HEK293 (cell line): ENCODE results near the gene F8A2.

Experiments used
- GLI4 ChIP-seq: fragments of 450-650 bp; formaldehyde crosslinking; IDR thresholded peaks from 2 replicates; pipeline ENCODE4 v1.5.1; 2016; ENCODE audit warnings: missing biosample characterization, missing genetic modification characterization
- IKZF3 ChIP-seq: fragments of 450-650 bp; IDR thresholded peaks from 2 replicates; pipeline ENCODE4 v1.5.0; 2018; ENCODE audit warnings: missing biosample characterization, mild to moderate bottlenecking, missing genetic modification characterization, moderate library complexity
- MYNN ChIP-seq: fragments of 450-650 bp; formaldehyde crosslinking; IDR thresholded peaks from 2 replicates; pipeline ENCODE4 v1.5.1; 2016; ENCODE audit warnings: missing biosample characterization, missing genetic modification characterization, borderline replicate concordance
- ZNF416 ChIP-seq: fragments of 450-650 bp; formaldehyde crosslinking; IDR thresholded peaks from 2 replicates; pipeline ENCODE4 v1.5.1; 2016; ENCODE audit warnings: missing biosample characterization, missing genetic modification characterization
- TF ChIP-seq, protein P1 (sequence below): fragments of 450-650 bp; formaldehyde crosslinking; IDR thresholded peaks from 2 replicates; pipeline ENCODE4 v1.5.1; 2017; ENCODE audit warnings: missing biosample characterization, mild to moderate bottlenecking, missing genetic modification characterization, moderate library complexity
- TF ChIP-seq, protein P2 (sequence below): fragments of 450-650 bp; formaldehyde crosslinking; IDR thresholded peaks from 2 replicates; pipeline ENCODE4 v1.5.1; 2016; ENCODE audit warnings: missing biosample characterization, missing genetic modification characterization
- TF ChIP-seq, protein P3 (sequence below): fragments of 450-650 bp; formaldehyde crosslinking; IDR thresholded peaks from 2 replicates; pipeline ENCODE4 v1.5.1; 2016; ENCODE audit warnings: missing biosample characterization, missing genetic modification characterization
- TF ChIP-seq, protein P4 (sequence below): fragments of 450-650 bp; formaldehyde crosslinking; IDR thresholded peaks from 2 replicates; pipeline ENCODE4 v1.5.1; 2016; ENCODE audit warnings: missing biosample characterization, missing genetic modification characterization
- TF ChIP-seq, protein P5 (sequence below): fragments of 450-650 bp; formaldehyde crosslinking; IDR thresholded peaks from 2 replicates; pipeline ENCODE4 v1.5.1; 2016; ENCODE audit warnings: missing biosample characterization, missing genetic modification characterization, low read depth

DNA sequence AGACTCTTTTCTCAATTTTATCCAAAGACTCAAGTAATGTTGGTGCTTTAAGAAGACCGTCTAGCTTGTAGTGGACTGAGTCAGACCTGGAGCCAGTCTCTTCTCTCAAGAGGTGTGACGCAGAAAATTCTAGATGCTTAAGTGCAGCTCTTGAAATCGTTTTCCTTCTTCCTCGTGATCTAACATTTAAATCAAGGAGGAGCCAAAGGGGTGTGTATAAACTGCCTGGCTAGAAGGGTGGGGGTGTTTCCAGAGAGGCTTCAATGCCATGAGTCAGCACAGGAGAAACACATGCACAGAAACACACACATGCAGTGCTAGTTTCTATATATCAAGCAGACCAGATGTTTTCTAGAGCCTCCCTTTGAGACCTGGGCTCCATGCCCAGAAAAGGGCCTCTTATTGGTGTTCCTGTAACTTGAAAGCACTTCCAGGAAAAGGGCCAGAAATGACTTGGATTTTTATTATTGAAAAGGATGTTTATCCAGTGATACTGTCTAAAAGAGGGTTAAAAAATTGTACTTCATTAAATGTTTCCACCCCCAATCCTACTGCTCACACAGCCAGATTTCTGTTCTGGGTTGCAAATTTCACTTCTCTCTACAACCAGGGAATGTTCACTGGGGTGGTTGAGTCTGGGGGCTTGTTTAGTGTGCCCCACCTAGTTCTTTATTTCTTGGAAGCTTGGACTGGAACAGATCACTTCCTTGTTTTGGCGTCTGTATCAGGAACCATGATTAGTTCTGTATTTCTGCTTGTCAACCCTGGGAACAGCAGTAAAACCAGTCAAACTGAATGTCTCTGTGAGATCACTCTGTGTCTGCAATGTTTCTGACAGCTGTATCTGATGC lies 47.2 kb upstream of the F8A2 start, which contains the start of gene CLIC2:
- TF ChIP-seq, protein P1, sequence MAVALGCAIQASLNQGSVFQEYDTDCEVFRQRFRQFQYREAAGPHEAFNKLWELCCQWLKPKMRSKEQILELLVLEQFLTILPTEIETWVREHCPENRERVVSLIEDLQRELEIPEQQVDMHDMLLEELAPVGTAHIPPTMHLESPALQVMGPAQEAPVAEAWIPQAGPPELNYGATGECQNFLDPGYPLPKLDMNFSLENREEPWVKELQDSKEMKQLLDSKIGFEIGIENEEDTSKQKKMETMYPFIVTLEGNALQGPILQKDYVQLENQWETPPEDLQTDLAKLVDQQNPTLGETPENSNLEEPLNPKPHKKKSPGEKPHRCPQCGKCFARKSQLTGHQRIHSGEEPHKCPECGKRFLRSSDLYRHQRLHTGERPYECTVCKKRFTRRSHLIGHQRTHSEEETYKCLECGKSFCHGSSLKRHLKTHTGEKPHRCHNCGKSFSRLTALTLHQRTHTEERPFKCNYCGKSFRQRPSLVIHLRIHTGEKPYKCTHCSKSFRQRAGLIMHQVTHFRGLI (tag by site-specific recombination) = no peak
- no peak for TF ChIP-seq IKZF3 (tag by site-specific recombination)
- TF ChIP-seq, protein P2, sequence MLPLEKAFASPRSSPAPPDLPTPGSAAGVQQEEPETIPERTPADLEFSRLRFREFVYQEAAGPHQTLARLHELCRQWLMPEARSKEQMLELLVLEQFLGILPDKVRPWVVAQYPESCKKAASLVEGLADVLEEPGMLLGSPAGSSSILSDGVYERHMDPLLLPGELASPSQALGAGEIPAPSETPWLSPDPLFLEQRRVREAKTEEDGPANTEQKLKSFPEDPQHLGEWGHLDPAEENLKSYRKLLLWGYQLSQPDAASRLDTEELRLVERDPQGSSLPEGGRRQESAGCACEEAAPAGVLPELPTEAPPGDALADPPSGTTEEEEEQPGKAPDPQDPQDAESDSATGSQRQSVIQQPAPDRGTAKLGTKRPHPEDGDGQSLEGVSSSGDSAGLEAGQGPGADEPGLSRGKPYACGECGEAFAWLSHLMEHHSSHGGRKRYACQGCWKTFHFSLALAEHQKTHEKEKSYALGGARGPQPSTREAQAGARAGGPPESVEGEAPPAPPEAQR (tag by site-specific recombination) = no peak
- TF ChIP-seq GLI4 (tag by site-specific recombination) = no peak
- no peak for TF ChIP-seq MYNN (tag by site-specific recombination)
- TF ChIP-seq, protein P3, sequence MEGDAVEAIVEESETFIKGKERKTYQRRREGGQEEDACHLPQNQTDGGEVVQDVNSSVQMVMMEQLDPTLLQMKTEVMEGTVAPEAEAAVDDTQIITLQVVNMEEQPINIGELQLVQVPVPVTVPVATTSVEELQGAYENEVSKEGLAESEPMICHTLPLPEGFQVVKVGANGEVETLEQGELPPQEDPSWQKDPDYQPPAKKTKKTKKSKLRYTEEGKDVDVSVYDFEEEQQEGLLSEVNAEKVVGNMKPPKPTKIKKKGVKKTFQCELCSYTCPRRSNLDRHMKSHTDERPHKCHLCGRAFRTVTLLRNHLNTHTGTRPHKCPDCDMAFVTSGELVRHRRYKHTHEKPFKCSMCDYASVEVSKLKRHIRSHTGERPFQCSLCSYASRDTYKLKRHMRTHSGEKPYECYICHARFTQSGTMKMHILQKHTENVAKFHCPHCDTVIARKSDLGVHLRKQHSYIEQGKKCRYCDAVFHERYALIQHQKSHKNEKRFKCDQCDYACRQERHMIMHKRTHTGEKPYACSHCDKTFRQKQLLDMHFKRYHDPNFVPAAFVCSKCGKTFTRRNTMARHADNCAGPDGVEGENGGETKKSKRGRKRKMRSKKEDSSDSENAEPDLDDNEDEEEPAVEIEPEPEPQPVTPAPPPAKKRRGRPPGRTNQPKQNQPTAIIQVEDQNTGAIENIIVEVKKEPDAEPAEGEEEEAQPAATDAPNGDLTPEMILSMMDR (tag by site-specific recombination) = no peak
- TF ChIP-seq, protein P4, sequence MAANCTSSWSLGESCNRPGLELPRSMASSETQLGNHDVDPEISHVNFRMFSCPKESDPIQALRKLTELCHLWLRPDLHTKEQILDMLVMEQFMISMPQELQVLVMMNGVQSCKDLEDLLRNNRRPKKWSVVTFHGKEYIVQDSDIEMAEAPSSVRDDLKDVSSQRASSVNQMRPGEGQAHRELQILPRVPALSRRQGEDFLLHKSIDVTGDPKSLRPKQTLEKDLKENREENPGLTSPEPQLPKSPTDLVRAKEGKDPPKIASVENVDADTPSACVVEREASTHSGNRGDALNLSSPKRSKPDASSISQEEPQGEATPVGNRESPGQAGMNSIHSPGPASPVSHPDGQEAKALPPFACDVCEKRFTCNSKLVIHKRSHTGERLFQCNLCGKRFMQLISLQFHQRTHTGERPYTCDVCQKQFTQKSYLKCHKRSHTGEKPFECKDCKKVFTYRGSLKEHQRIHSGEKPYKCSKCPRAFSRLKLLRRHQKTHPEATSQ (tag by site-specific recombination) = no peak
- no peak for TF ChIP-seq ZNF416 (tag by site-specific recombination)
- TF ChIP-seq, protein P5, sequence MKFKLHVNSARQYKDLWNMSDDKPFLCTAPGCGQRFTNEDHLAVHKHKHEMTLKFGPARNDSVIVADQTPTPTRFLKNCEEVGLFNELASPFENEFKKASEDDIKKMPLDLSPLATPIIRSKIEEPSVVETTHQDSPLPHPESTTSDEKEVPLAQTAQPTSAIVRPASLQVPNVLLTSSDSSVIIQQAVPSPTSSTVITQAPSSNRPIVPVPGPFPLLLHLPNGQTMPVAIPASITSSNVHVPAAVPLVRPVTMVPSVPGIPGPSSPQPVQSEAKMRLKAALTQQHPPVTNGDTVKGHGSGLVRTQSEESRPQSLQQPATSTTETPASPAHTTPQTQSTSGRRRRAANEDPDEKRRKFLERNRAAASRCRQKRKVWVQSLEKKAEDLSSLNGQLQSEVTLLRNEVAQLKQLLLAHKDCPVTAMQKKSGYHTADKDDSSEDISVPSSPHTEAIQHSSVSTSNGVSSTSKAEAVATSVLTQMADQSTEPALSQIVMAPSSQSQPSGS = no peak
